Activated CD8-positive, alpha-beta memory T cell treated with anti-CD3 and anti-CD28 coated beads for 36 hours (primary cell): ENCODE data around the gene PKMYT1. TPM values are rescaled to one million over a fixed set of nuclear protein-coding genes. Genes with fewer than 3 reads are reported as not detected.
"Not testable (repeated sequence)": the region's sequence is repeated elsewhere in the genome, so short reads cannot be mapped to it uniquely, and the experiment has no call there.

Experiments used
- CTCF ChIA-PET: fragments of 350-600 bp; sonication (Branson Sonifier 250); formaldehyde crosslinking; loops from one replicate; lab custom pipeline; 2021; ENCODE audit warnings: antibody characterized with exemption; lab: Charles Lee
- POLR2A ChIA-PET: fragments of 350-600 bp; sonication (Branson Sonifier 250); formaldehyde crosslinking; loops from one replicate; lab custom pipeline; 2021; ENCODE audit warnings: antibody characterized with exemption; lab: Charles Lee
- total RNA-seq, 2 experiments: library from RNA; stranded (reverse); gene quantifications; one replicate each; pipeline ENCODE4 v1.2.3, GENCODE V29; 2021

The PKMYT1 gene
- total RNA-seq, 2 experiments from 2014 or later, result 135 TPM

- CTCF ChIA-PET, result interaction anchor here (1.1 kb wide), 1 partner anchor 190 kb away, joined by 3 read pairs; no protein-coding TSS in a partner anchor
- POLR2A ChIA-PET, result no interaction called here
These were observed 45.8 kb downstream of the PKMYT1 start for GRCh38 chr16:2934450-2934849.

DNA sequence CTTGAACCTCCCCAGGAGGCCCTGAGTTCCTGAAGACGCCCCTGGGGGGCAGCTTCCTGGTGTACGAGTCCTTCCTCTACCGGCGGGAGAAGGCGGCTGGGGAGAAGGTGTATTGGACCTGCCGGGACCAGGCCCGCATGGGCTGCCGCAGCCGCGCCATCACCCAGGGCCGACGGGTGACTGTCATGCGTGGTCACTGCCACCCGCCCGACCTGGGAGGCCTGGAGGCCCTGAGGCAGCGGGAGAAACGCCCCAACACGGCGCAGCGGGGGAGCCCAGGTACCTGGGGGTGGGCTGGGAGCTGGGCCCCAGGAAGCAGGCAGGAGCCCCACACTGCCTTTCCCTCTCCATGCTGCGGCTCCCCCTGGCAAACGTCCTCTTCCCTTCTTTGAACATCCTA, 46.5 kb downstream of the PKMYT1 start:
- ChIA-PET POLR2A (no interaction called here), CTCF (no interaction called here)

DNA sequence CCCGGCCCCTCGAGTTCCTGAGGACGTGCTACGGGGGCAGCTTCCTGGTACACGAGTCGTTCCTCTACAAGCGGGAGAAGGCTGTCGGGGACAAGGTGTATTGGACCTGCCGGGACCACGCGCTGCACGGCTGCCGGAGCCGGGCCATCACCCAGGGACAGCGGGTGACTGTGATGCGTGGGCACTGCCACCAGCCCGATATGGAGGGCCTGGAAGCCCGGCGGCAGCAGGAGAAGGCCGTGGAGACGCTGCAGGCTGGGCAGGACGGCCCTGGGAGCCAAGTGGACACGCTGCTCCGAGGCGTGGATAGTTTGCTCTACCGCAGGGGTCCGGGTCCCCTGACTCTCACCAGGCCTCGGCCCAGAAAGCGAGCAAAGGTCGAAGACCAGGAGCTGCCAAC, 47.1 kb downstream of the PKMYT1 start:
- ChIA-PET CTCF (no interaction called here), POLR2A (no interaction called here)

DNA sequence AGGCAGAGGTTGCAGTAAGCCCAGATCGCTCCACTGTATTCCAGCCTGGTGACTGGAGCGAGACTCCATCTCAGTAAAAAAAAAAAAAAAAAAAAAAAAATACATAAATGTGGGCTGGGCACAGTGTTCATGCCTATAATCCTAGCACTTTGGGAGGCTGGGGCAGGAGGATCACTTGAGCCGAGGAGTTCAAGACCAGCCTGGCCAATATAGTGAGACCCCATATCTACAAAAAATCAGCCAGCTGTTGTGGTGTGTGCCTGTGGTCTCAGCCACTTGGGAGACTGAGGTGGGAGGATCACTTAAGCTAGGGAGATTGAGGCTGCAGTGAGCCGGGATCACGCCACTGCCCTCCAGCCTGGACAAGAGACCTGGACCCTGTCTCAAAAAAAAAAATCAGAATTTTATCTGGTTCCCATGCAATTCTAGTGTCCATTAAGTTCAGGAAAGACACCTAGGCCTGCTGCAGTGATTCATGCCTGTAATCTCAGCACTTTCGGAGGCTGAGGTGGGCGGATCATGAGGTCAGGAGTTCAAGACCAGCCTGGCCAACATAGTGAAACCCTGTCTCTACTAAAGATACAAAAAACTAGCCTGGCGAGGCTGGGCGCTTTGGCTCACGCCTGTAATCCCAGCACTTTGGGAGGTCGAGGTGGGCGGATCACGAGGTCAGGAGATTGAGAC, 48.9 kb downstream of the PKMYT1 start:
- POLR2A ChIA-PET, result not testable (repeated sequence)
- CTCF ChIA-PET, result interaction anchor here (0.7 to 0.9 kb wide), 7 partner anchors 30 to 250 kb away, joined by 3 to 4 read pairs (median 3); no protein-coding TSS in a partner anchor

DNA sequence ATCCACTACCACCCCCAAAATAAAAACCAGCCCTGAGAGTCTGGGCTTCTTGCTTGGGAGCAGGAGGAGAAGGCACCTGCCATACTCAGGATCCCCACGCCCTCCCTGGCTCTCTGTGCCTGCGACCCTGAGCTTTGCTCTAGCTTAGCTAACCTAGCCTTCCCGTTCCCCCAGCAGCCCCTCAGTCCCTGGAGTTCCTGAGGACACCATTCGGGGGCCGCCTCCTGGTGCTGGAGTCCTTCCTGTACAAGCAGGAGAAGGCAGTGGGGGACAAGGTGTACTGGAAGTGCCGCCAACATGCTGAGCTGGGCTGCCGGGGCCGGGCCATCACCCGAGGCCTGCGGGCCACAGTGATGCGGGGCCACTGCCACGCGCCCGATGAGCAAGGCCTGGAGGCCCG, 50.0 kb downstream of the PKMYT1 start:
- ChIA-PET POLR2A (no interaction called here), CTCF (interaction anchor here (1.9 kb wide), 1 partner anchor 62 kb away, joined by 5 read pairs; no protein-coding TSS in a partner anchor)

GRCh38 chr16:2929693-2930092, 50.6 kb downstream of the PKMYT1 start:
- CTCF ChIA-PET, result interaction anchor here (1.9 kb wide), 1 partner anchor 61 kb away, joined by 5 read pairs; no protein-coding TSS in a partner anchor
- POLR2A ChIA-PET, result no interaction called here

- ChIA-PET CTCF (interaction anchor here (1.9 kb wide), 1 partner anchor 60 kb away, joined by 5 read pairs; no protein-coding TSS in a partner anchor), POLR2A (no interaction called here)
These were observed 51.5 kb downstream of the PKMYT1 start for GRCh38 chr16:2928796-2929195.

DNA sequence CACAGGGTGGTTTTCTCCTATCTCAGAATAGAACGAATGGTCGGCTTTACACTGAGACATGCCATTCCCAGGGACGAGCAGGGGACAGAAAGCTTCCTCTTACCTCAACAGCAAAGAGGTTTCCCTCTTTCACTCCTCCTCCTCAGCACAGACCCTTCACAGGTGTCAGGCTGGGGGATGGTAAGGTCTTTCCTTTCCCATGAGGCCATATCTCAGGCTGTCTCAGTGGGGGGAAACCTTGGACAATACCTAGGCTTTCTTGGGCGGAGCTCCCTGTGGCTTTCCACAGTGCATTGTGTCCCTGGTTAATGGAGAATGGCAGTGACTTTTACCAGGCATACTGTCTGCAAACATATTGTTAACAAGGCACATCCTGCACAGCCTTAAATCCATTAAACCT, 52.1 kb downstream of the PKMYT1 start:
- CTCF ChIA-PET, result interaction anchor here (1.9 kb wide), 1 partner anchor 60 kb away, joined by 5 read pairs; no protein-coding TSS in a partner anchor
- POLR2A ChIA-PET, result not testable (repeated sequence)

GRCh38 chr16:2927010-2927646, 53.1 kb downstream of the PKMYT1 start:
- ChIA-PET POLR2A (interaction anchor here (0.8 to 1.0 kb wide), 2 partner anchors 16 to 52 kb away, joined by 3 to 5 read pairs; no protein-coding TSS in a partner anchor), CTCF (interaction anchor here (0.5 to 1.7 kb wide), 28 partner anchors 9 to 338 kb away, joined by 3 to 19 read pairs (median 4); partner anchors contain the start of genes FLYWCH1, FLYWCH2, KREMEN2 and PAQR4)

DNA sequence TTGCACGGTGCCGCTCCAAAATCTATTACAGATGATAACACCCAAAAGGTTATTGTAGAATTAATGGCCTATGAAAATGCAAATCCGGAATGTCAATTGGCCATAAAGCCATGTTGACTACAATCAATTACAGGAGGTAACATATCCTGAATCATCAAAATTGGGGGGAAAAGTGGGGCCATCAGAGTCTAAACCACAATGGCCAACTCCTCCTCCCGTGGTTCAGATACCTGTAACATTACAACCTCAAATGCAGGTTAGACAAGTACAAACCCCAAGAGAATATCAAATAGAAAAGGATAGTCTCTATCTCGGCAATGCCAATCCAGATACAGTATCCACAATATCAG, 53.6 kb downstream of the PKMYT1 start:
- ChIA-PET CTCF (interaction anchor here (0.6 to 1.7 kb wide), 19 partner anchors 10 to 337 kb away, joined by 3 to 19 read pairs (median 4); partner anchors contain the start of genes FLYWCH1 and FLYWCH2), POLR2A (interaction anchor here (0.8 to 1.0 kb wide), 2 partner anchors 15 to 52 kb away, joined by 3 to 5 read pairs; no protein-coding TSS in a partner anchor)

DNA sequence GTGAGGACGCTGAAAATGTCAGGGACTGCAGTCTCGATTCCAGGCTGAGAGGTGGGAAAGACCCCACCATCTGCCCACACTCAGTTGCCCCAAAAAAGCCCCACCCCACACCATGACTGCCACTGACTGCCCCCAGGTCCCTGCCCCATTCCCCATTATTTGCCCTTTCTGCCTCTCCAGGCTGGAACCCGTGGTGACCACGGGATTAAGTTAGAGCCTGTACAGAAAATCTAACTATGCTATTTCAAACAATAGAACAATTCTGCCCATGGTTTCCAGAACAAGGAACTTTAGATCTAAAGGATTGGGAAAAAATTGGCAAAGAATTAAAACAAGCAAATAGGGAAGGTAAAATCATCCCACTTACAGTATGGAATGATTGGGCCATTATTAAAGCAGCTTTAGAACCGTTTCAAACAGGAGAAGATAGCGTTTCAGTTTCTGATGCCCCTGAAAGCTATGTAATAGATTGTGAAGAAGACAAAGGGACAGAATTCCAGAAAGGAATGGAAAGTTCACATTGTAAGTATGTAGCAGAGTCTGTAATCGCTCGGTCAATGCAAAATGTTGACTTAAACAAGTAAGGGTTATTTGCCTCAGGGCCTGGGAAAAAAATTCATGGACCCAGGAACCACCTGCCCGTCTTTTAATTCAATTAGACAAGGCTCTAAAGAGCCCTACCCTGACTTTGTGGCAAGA, 54.1 kb downstream of the PKMYT1 start:
- POLR2A ChIA-PET, result interaction anchor here (0.8 kb wide), 1 partner anchor 15 kb away, joined by 3 read pairs; no protein-coding TSS in a partner anchor
- CTCF ChIA-PET, result interaction anchor here (0.6 to 1.7 kb wide), 17 partner anchors 10 to 437 kb away, joined by 3 to 19 read pairs (median 6); partner anchors contain the start of genes FLYWCH1 and FLYWCH2

- POLR2A ChIA-PET, result no interaction called here
- CTCF ChIA-PET, result interaction anchor here (0.6 to 1.4 kb wide), 2 partner anchors 48 to 56 kb away, joined by 3 read pairs; no protein-coding TSS in a partner anchor
These were observed 55.1 kb downstream of the PKMYT1 start for GRCh38 chr16:2924901-2925755.

DNA sequence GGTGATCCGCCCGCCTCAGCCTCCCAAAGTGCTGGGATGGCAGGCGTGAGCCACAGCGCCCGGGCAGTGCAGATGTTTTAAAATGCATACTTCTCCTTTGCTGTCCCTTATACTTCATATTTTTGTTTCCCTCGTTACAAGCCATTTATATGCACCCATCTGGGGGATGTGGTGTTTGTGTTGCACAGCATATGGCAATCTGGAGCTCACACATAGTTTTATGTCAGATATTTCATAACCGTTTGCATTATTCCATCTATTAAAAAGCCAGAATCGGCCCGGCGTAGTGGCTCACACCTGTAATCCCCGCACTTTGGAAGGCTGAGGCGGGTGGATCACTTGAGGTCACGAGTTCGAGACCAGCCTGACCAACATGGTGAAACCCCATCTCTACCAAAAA, 56.8 kb downstream of the PKMYT1 start:
- ChIA-PET POLR2A (no interaction called here), CTCF (interaction anchor here (1.3 to 1.4 kb wide), 2 partner anchors 38 to 55 kb away, joined by 3 to 5 read pairs; no protein-coding TSS in a partner anchor)

Other genes starting within 250 kb of the PKMYT1 start
- gene SRRM2, start 227.8 kb downstream of the PKMYT1 start, total RNA-seq, result 100 to 1,000 TPM; 513 to 521 TPM
- gene ELOB, start 203.2 kb downstream of the PKMYT1 start, total RNA-seq, result 100 to 1,000 TPM; 305 to 307 TPM
- gene PRSS33, start 192.9 kb downstream of the PKMYT1 start, total RNA-seq, result under 1 TPM; 0.13 TPM
- not detected for gene PRSS41, start 182.0 kb downstream of the PKMYT1 start, total RNA-seq
- gene PRSS21, start 163.2 kb downstream of the PKMYT1 start, total RNA-seq, result 10 to 100 TPM; 10.5 to 11.1 TPM
- under 1 TPM; 0.63 to 0.71 TPM for gene ZG16B, start 150.1 kb downstream of the PKMYT1 start, total RNA-seq
- gene PRSS22, start 122.3 kb downstream of the PKMYT1 start, total RNA-seq, result not detected
- 10 to 100 TPM; 24.4 to 27.1 TPM for gene FLYWCH2, start 97.2 kb downstream of the PKMYT1 start, total RNA-seq
- 10 to 100 TPM; 33.2 to 34.4 TPM for gene FLYWCH1, start 68.5 kb downstream of the PKMYT1 start, total RNA-seq
- under 1 TPM in 1 of 2 experiments, not detected in 1; 0.08 TPM for gene KREMEN2, start 16.2 kb downstream of the PKMYT1 start, total RNA-seq
- gene PAQR4, start 11.1 kb downstream of the PKMYT1 start, total RNA-seq, result 10 to 100 TPM; 41.1 to 43.0 TPM
- gene CLDN9, start 32.5 kb upstream of the PKMYT1 start, total RNA-seq, result not detected
- not detected for gene CLDN6, start 37.7 kb upstream of the PKMYT1 start, total RNA-seq
- 1 to 10 TPM; 4.3 to 4.6 TPM for gene TNFRSF12A, start 39.9 kb upstream of the PKMYT1 start, total RNA-seq
- 10 to 100 TPM; 27.5 to 28.5 TPM for gene HCFC1R1, start 43.5 kb upstream of the PKMYT1 start, total RNA-seq
- gene THOC6, start 43.6 kb upstream of the PKMYT1 start, total RNA-seq, result 10 to 100 TPM; 54.7 to 56.8 TPM
- under 1 TPM; 0.11 to 0.17 TPM for gene BICDL2, start 56.5 kb upstream of the PKMYT1 start, total RNA-seq
- 1 to 10 TPM; 1.3 to 2.2 TPM for gene MMP25, start 66.1 kb upstream of the PKMYT1 start, total RNA-seq
- gene IL32, start 85.2 kb upstream of the PKMYT1 start, total RNA-seq, result 1,000 to 10,000 TPM; 1,098 to 1,123 TPM
- not detected for gene ZSCAN10, start 118.8 kb upstream of the PKMYT1 start, total RNA-seq
- under 1 TPM in 1 of 2 experiments, not detected in 1; 0.23 TPM for gene ZNF205, start 132.1 kb upstream of the PKMYT1 start, total RNA-seq
- 1 to 10 TPM; 8.6 to 9.2 TPM for gene ZNF213, start 154.6 kb upstream of the PKMYT1 start, total RNA-seq
- not detected for gene OR1F1, start 207.8 kb upstream of the PKMYT1 start, total RNA-seq